RKO (cell line): ENCODE measurements around the gene SPG11.
"Not testable (repeated sequence)": the region's sequence is repeated elsewhere in the genome, so short reads cannot be mapped to it uniquely, and the experiment has no call there.

ENCODE experiments used
- DNase-seq: peaks from one replicate; pipeline ENCODE4 v3.0.0-alpha.2; 2016; ENCODE audit warnings: low spot score

The SPG11 gene

DNA sequence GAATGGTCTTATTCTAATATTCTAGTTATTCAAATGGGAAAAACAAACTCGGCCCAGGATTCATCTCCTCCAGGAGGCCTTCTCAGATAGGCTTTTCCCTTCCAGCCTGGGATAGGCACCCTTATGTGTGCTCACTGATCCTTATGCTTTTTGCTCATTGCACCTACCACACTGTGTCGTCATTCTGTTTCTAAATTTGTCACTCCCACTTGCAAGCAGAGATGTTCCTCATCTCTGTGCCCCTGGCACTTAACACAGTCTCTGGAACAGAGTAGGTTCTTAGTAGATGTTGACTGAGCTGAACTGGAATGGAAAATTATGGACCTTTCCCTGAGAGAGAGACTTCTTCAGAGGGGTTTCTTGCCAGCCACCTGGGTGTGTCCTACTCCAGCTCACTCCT lies 18.7 kb upstream of the SPG11 start:
- no peak for DNase-seq

GRCh38 chr15:44676676-44677075 lies 13.2 kb upstream of the SPG11 start:
- DNase-seq, result no peak

GRCh38 chr15:44675911-44676310 lies 12.4 kb upstream of the SPG11 start:
- DNase-seq, result no peak

DNA sequence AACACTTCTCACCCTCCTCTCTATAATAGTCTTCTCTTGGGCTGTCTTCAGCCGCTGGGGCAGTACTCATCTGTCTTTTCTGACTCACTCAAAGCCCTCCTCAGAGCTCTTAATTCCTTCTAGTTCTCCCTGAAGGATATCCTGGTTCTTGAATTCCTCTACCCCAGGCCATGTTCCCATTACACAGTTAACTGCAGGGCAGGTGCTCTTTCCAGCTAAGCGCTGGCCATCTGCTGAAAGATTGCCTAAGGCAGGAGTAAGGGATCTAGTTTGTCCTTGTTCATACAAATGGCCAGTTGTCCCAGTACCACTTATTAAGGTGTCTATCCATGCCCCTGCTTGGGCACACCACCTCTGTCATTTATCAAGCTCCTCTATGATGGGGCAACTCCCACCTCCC lies 10.2 kb upstream of the SPG11 start:
- DNase-seq, result no peak

- no peak for DNase-seq
Measured at GRCh38 chr15:44670087-44670950, 6.9 kb upstream of the SPG11 start.

DNA sequence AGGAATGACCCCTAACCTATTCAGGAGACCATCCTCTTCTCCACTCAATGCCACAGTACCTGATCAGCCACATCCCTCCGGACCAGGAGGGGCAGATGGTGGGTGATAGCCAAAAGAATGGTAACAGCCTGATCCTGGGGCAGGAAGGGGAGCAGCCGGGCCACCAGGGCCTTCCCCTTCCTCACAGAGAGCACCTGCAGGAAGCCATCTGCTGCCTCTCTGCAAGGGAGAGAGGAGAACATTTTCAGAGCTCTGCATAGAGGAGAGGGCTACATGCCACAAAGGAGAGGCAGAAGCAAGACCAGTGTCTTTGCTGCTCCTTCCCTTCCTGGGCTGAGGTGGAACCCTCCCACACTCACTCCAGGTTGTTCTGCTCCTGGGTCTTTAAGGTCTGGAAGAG lies 5.5 kb upstream of the SPG11 start:
- no peak for DNase-seq

GRCh38 chr15:44667039-44667360 lies 3.5 kb upstream of the SPG11 start:
- no peak for DNase-seq

GRCh38 chr15:44666210-44667038 lies 3.0 kb upstream of the SPG11 start:
- DNase-seq, result no peak

DNA sequence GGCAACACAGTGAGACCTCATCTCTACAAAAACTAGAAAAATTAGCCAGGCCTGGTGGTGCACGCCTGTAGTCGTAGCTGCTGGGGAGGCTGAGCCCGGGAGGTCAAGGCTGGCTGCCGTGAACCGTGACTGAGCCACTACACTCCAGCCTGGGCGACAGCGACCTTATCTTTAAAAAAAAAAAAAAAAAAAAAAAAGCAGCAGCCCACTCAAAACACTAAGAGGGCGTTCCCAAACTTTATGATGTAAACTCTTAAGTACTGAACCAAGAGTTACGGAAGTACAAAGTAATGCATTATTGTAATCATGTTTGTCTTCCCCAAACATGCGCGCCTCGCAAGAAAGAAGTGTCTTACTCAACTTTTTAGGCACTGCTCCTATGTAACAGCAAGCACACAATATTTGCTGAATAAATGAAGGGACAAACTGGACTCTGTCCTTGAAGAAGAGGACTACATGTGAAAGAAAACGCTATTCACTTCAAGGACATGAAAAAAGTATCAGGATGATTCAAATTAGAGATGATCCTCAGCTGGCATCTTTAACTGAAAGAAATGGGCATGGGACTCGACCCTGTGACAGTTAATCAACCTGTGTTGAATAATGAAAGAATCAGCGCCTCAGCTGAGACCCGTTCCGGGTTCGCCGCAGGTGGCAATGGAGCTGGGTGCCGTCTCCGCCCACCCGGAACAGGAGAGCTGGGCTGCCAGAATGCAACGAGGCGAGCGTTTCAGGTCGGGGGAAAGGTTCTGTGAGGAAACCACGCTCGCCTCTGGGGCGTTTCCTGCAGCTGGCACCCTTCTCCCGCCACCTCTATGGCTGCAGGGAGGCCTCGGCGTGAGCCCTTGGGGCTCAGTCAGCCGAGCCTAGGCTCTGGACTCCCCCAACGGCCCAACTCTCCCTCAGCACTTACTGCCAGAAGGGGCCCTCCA lies 718 bp downstream of the SPG11 start:
- peak; percentile 78 for DNase-seq

DNA sequence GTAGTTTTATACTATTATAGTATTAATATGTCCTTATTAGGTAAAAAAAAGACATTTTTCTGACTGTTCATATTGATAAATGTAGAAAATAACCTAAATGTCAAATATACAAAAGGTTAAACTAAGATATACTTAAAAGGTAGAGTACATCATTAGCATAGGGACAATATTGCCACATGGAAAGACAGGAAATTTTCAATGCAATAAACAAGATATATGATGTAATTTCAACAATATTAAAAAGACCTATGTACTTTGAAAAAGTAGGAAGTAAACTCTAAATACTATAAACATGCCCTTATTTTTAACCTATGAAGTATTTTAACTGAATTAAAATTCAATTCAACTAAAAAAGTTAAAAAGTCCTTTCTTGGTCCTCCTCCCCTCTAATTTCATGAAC lies 1.9 kb downstream of the SPG11 start:
- DNase-seq, result no peak

DNA sequence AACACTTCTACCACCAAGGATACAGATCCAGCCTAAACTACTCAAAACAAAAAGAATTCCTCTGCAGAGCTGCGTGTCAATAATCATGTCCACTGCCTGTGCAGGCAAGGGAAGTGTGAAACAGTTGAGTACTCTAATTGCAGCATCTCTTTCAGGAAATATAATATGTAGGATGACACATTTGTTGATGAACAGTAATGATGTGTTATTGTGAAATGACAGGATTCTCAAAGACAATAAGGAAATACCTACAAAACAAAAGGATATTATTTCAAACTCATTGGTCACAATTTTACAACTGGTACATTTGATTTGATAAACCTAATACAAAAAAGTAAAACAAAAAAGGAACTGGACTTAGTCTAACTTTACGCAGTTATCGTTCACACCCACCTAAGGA lies 4.4 kb downstream of the SPG11 start:
- no peak for DNase-seq

- no peak for DNase-seq
Measured at GRCh38 chr15:44657378-44657777, 6.1 kb downstream of the SPG11 start.

DNA sequence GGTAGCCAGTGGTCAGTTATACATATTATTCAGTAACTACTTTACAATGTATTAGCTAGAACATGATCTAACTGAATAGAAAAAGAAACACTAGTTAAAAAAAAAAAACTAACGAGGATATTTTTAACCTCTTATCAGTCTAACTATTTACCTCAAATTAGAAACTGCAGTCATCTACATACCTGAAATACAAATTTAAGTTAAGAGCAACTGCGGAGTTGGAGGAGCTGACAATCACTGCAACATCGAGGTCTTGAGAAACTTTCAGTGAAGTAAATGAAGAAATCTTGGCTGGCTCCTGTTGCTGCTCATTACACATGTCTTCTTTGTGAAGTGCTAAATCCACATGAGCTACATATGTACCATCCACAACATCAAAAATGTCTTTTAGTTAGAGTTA lies 6.5 kb downstream of the SPG11 start:
- no peak for DNase-seq

GRCh38 chr15:44656298-44656697 lies 7.2 kb downstream of the SPG11 start:
- no peak for DNase-seq

DNA sequence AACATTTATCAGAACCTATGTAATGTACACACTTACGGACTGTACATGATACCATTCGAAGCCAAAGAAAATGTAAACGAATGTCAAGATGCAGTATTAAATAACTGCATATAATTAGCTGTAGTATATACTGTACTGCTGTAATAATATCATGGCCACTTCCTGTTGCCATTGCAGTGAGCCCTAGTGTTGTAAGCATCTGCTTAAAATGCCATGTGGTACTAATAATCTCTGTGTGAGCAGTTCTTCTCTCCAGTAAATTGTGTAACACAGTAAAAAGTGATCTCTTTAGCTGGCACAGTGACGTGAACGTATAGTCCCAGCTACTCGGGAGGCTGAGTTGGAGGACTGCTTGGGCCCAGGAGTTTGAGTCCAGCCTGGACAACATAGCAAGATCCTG lies 8.6 kb downstream of the SPG11 start:
- no peak for DNase-seq

DNA sequence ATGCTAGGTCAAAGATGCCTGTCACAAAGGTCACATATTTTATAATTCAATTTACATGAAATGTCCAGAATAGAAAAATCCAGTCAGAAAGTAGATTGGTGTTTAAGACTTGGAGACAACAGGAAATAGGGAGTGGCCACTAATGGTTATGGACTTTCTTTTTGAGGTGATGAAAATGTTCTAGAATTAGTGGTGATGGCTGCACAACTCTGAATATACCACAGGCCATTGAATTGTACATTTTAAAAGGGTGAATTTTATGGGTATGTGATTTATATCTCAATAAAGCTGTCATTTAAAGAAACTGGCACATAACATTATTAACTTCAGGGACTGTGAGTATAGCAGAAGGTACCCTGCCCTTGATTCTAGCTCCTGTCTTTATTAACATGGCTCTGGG lies 15.8 kb downstream of the SPG11 start:
- DNase-seq, result no peak

DNA sequence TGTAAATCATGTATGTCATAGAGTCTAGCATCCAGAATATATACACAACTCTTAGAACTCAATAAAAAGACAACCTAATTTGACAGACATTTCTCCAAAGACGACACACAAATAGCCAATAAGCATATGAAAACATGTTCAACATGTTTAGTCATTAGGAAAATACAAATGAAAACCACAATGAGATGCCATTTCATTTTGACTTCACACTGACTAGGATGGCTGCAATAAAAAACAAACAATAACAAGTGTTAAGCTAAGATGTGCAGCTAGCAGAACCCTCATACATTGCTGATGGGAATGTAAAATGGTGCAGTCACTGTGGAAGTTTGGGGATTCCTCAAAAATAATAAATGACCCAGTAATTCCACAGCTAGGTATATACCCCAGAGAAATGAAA lies 16.4 kb downstream of the SPG11 start:
- DNase-seq, result no peak

DNA sequence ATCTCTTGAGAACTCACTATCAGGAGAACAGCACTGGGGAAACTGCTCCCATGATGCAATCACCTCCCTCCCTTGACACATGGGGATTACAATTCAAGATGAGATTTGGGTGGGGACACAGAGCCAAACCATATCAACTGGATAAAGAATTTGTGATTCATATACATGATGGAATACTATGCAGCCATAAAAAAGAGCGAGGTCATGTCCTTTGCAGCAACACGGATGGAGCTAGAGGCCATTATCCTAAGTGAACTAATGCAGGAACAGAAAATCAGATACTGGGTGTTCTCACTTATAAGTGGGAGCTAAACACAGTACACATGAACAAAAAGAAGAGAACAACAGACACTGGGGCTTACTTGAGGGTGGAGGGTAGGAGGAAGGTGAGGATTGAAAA lies 17.0 kb downstream of the SPG11 start:
- no peak for DNase-seq

GRCh38 chr15:44641651-44642050 lies 21.8 kb downstream of the SPG11 start:
- DNase-seq, result no peak

DNA sequence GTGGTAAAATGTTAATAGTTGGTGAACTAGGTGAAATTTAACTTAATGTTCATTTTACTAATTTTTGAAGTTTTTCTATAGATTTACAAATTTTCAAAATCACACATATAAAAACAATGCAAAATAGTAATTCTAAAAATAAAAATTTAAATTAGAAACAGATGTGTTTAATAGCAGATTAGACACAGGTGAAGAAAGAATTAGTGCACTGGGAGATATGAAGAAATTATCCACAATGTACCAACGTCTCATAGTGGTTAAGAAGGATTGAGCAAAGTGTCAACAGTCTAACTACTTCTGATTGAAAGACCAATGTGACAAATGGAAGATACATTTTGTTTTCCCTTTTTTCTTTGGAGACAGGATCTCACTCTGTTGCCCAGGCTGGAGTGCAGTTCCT lies 26.5 kb downstream of the SPG11 start:
- DNase-seq, result no peak

DNA sequence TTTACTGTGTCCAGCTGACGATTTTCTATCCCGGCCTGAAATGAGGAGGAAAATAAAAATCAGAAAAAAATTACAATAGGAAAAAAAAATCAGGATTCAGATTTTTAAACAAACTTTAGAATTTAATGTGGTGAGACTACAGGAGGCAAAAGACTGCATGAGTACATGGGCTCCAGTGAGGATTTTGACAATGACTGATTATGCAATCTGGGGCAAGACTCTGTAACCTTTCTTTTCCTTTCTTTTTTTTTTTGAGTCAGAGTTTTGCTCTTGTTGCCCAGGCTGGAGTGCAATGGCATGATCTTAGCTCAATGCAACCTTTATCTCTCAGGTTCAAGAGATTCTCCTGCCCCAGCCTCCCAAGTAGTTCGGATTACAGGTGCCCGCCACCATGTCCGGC lies 29.9 kb downstream of the SPG11 start:
- DNase-seq, result no peak

DNA sequence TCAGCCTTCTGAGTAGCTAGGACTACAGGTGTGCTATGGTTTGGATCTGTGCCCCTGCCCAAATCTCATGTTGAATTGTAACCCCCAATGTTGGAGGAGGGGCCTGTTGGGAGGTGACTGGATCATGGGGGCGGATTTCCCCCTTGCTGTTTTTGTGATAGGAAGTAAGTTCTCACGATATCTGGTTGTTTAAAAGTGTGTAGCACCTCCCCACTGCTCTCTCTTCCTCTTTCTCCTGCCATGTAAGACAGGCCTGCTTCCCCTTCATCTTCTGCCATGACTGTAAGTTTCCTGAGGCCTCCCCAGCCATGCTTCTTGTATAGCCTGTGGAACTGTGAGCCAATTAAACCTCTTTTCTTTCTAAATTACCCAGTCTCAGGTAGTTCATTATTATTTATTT lies 38.2 kb downstream of the SPG11 start:
- not testable (repeated sequence) for DNase-seq
